Osteoblast (primary cell): ENCODE measurements around the gene FDX2. TPM values are rescaled to one million over a fixed set of nuclear protein-coding genes. Genes with fewer than 3 reads are reported as not detected.

Source experiments
- DNase-seq: peaks from one replicate; pipeline ENCODE4 v3.0.0; 2011; ENCODE audit warnings: low spot score, mixed read lengths; ENCODE audit not compliant: insufficient read length; ENCODE audit errors: missing footprints
- H2AFZ ChIP-seq: 2 replicates; pipeline ENCODE4 v1.6.0; 2011; ENCODE audit warnings: mild to moderate bottlenecking, low read length
- H3K27ac ChIP-seq: 2 replicates; pipeline ENCODE4 v1.5.1; 2011; ENCODE audit warnings: mild to moderate bottlenecking, low read depth, low read length, moderate library complexity
- H3K27me3 ChIP-seq: 2 replicates; pipeline ENCODE4 v1.6.0; 2012; ENCODE audit warnings: mild to moderate bottlenecking, control low read depth, inconsistent platforms, low read length, moderate library complexity; ENCODE audit not compliant: insufficient read depth
- H3K36me3 ChIP-seq: 2 replicates; pipeline ENCODE4 v1.5.1; 2011; ENCODE audit warnings: mild to moderate bottlenecking, low read length, control low read depth, moderate library complexity; ENCODE audit not compliant: insufficient read depth
- H3K4me1 ChIP-seq: 2 replicates; pipeline ENCODE4 v1.5.1; 2011; ENCODE audit warnings: mild to moderate bottlenecking, low read length, control low read depth, moderate library complexity; ENCODE audit not compliant: insufficient read depth
- H3K4me2 ChIP-seq: 2 replicates; pipeline ENCODE4 v1.6.0; 2011; ENCODE audit warnings: mild to moderate bottlenecking, low read length; ENCODE audit not compliant: insufficient read depth
- H3K4me3 ChIP-seq: fragments of 200-600 bp; sonication (generic); 3 replicates; pipeline ENCODE4 v1.5.1; 2012; ENCODE audit warnings: mild to moderate bottlenecking, low read length, inconsistent platforms; ENCODE audit not compliant: insufficient read depth
- H3K79me2 ChIP-seq: 2 replicates; pipeline ENCODE4 v1.6.0; 2012; ENCODE audit warnings: mild to moderate bottlenecking, low read length, control low read depth, inconsistent platforms; ENCODE audit not compliant: insufficient read depth
- H3K9me3 ChIP-seq: 2 replicates; pipeline ENCODE4 v1.5.1; 2011; ENCODE audit warnings: low read depth, low read length, control low read depth
- H4K20me1 ChIP-seq: 2 replicates; pipeline ENCODE4 v1.6.0; 2012; ENCODE audit warnings: mild to moderate bottlenecking, low read length, control low read depth; ENCODE audit not compliant: insufficient read depth
- small RNA-seq: library from RNA; depleted of rRNA; stranded (forward); fragments of <200 nt; gene quantifications from one replicate; pipeline ENCODE3, GENCODE V24; 2012
- total RNA-seq: library from RNA; depleted of rRNA; stranded (reverse); fragments of >200 nt; gene quantifications from 2 replicates; pipeline ENCODE4 v1.2.3, GENCODE V29; 2012
- TF ChIP-seq, protein P1 (sequence below): IDR thresholded peaks from 2 replicates; pipeline ENCODE4 v1.5.1; 2011; ENCODE audit warnings: mild to moderate bottlenecking, low read depth, low read length, moderate library complexity; ENCODE audit errors: extremely low read depth

Gene FDX2
- total RNA-seq, 1 donor: 17.7 TPM

DNA sequence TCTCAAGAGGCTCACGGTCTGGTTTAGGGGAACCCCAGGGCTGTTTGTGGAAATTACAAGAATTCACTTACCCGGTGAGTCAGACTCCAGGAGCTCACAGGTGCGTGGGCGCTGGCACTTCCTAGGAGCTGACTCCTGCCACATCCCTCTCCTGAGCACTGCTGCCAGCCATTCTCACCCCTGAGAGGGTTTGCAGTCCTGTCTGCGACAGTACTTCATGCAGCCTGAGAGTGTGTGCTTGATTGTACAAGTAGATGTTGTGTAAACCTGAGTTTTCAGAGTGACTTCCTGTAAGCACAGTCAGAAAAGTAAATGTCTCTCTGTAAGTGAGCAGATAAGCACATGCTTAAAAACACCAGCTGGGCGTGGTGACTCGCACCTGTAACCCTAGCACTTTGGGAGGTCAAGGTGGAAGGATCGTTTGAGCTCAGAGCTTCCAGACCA is 55.7 kb downstream of the FDX2 start:
- no peak overlapping the region for H3K4me3 ChIP-seq
- no peaks in the 10 kb centered on the region for H3K4me1 ChIP-seq
- H3K27me3 ChIP-seq: no peaks in the 10 kb centered on the region
- no peaks in the 10 kb centered on the region for H3K79me2 ChIP-seq
- TF ChIP-seq, protein P1, sequence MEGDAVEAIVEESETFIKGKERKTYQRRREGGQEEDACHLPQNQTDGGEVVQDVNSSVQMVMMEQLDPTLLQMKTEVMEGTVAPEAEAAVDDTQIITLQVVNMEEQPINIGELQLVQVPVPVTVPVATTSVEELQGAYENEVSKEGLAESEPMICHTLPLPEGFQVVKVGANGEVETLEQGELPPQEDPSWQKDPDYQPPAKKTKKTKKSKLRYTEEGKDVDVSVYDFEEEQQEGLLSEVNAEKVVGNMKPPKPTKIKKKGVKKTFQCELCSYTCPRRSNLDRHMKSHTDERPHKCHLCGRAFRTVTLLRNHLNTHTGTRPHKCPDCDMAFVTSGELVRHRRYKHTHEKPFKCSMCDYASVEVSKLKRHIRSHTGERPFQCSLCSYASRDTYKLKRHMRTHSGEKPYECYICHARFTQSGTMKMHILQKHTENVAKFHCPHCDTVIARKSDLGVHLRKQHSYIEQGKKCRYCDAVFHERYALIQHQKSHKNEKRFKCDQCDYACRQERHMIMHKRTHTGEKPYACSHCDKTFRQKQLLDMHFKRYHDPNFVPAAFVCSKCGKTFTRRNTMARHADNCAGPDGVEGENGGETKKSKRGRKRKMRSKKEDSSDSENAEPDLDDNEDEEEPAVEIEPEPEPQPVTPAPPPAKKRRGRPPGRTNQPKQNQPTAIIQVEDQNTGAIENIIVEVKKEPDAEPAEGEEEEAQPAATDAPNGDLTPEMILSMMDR: no peak
- no peak overlapping the region for H2AFZ ChIP-seq
- peaks cover 25% of the 10 kb centered on the region for H3K36me3 ChIP-seq
- no peaks in the 10 kb centered on the region for H3K9me3 ChIP-seq
- H4K20me1 ChIP-seq: no peaks in the 10 kb centered on the region
- DNase-seq: peak; percentile 63
- no peak overlapping the region for H3K27ac ChIP-seq
- H3K4me2 ChIP-seq: no peak overlapping the region

Small RNA genes within 50 kb of the gene (small RNA-seq; reads per million reads assigned to genes)
- gene AC011511.1 (not detected), gene AC011511.4 (not detected)

Other genes starting within 250 kb of the FDX2 start
- gene SHFL, start 229.7 kb downstream of the FDX2 start, total RNA-seq: 20.6 and 22.4 TPM in 2 replicates
- gene ANGPTL6, start 213.3 kb downstream of the FDX2 start, total RNA-seq: not detected in 2 replicates
- gene PPAN, start 209.7 kb downstream of the FDX2 start, total RNA-seq: 19.2 and 20.9 TPM in 2 replicates
- 2.1 and 2.2 TPM in 2 replicates for gene P2RY11, start 204.3 kb downstream of the FDX2 start, total RNA-seq
- 226 and 252 TPM in 2 replicates for gene EIF3G, start 196.1 kb downstream of the FDX2 start, total RNA-seq
- gene DNMT1, start 121.1 kb downstream of the FDX2 start, total RNA-seq: 24.2 and 33.7 TPM in 2 replicates
- 9.4 and 14.1 TPM in 2 replicates for gene S1PR2, start 84.7 kb downstream of the FDX2 start, total RNA-seq
- 37.1 and 37.3 TPM in 2 replicates for gene MRPL4, start 63.8 kb downstream of the FDX2 start, total RNA-seq
- gene ICAM1, start 44.9 kb downstream of the FDX2 start, total RNA-seq: 25.6 and 35.5 TPM in 2 replicates
- under 0.01 and 0.29 TPM in 2 replicates for gene ICAM4, start 29.1 kb downstream of the FDX2 start, total RNA-seq
- under 0.01 TPM in 1 of 2 replicates, not detected in the other for gene ICAM5, start 26.1 kb downstream of the FDX2 start, total RNA-seq
- 0.59 and 0.72 TPM in 2 replicates for gene ZGLP1, start 6.2 kb downstream of the FDX2 start, total RNA-seq
- 8.0 TPM in 2 replicates for gene RAVER1, start 17.5 kb upstream of the FDX2 start, total RNA-seq
- 3.2 and 3.6 TPM in 2 replicates for gene ICAM3, start 23.6 kb upstream of the FDX2 start, total RNA-seq
- gene TYK2, start 64.6 kb upstream of the FDX2 start, total RNA-seq: 52.5 and 72.7 TPM in 2 replicates
- 131 and 154 TPM in 2 replicates for gene CDC37, start 87.5 kb upstream of the FDX2 start, total RNA-seq
- gene PDE4A, start 104.5 kb upstream of the FDX2 start, total RNA-seq: 5.1 and 8.3 TPM in 2 replicates
- gene KEAP1, start 187.3 kb upstream of the FDX2 start, total RNA-seq: 64.8 and 77.1 TPM in 2 replicates
- 0.29 and 0.36 TPM in 2 replicates for gene S1PR5, start 201.4 kb upstream of the FDX2 start, total RNA-seq
- gene ATG4D, start 227.9 kb upstream of the FDX2 start, total RNA-seq: 11.6 and 12.7 TPM in 2 replicates
- gene KRI1, start 250.0 kb upstream of the FDX2 start, total RNA-seq: 5.4 and 5.9 TPM in 2 replicates